Lower lobe of right lung (tissue), 2 donors: Measurements from ENCODE around the gene HEXD. TPM values are rescaled to one million over a fixed set of nuclear protein-coding genes. Genes with fewer than 3 reads are reported as not detected.

Experiments used
- ATAC-seq, 2 donors: fragments of 200-7000 bp; cut with Tn5 transposase; one replicate each; pipeline ENCODE4 v1.9.1; 2020 to 2022; ENCODE audit warnings: mild to moderate bottlenecking in 2 of 2, moderate library complexity in 2 of 2
- DNase-seq: peaks from one replicate; pipeline ENCODE4 v3.0.0-alpha.2; 2020
- H3K27ac ChIP-seq: fragments of 200-600 bp; one replicate; pipeline ENCODE4 v1.8.0; 2022
- H3K27me3 ChIP-seq: fragments of 200-600 bp; one replicate; pipeline ENCODE4 v1.8.0; 2022; ENCODE audit warnings: low read depth
- H3K36me3 ChIP-seq: fragments of 200-600 bp; one replicate; pipeline ENCODE4 v1.8.0; 2022; ENCODE audit warnings: mild to moderate bottlenecking
- H3K4me1 ChIP-seq: fragments of 200-600 bp; one replicate; pipeline ENCODE4 v1.8.0; 2022
- H3K4me3 ChIP-seq: fragments of 200-600 bp; one replicate; pipeline ENCODE4 v1.8.0; 2022; ENCODE audit warnings: mild to moderate bottlenecking
- H3K9me3 ChIP-seq: fragments of 200-600 bp; one replicate; pipeline ENCODE4 v1.8.0; 2022
- CTCF ChIP-seq: fragments of 200-600 bp; IDR thresholded peaks from one replicate; pipeline ENCODE4 v1.8.0; 2022; ENCODE audit warnings: antibody characterized with exemption, mild to moderate bottlenecking
- intact Hi-C: fragments of 100-400 bp; cut with DNase I; formaldehyde crosslinking; loops from one replicate; pipeline ENCODE4 v1.11.0; 2022
- total RNA-seq: library from RNA; stranded (reverse); fragmentation: NEBNext Ultra II Directional; extraction: Animal tissue kit (Norgen Biotek cat#: 25700); gene quantifications from one replicate; pipeline ENCODE4 v1.2.1, GENCODE V29; 2021
- donor health status: DM: no; HTN: yes; CAD: no; lungs with severe emphysema.

HEXD gene
- total RNA-seq, 1 donor from 2014 or later: 60.2 TPM

GRCh38 chr17:82386255-82386831 lies 31.8 kb upstream of the HEXD start:
- Histone ChIP-seq H3K36me3 (no peaks in the 10 kb centered on the region), H3K4me1 (peaks cover 16% of the 10 kb centered on the region), H3K27me3 (peaks cover 41% of the 10 kb centered on the region), H3K4me3 (no peak overlapping the region), H3K27ac (no peak overlapping the region), H3K9me3 (no peaks in the 10 kb centered on the region)
- ATAC-seq (no peak), DNase-seq (no peak)
- no peak for TF ChIP-seq CTCF
- intact Hi-C loops: no loop called here

GRCh38 chr17:82386881-82387704 lies 31.1 kb upstream of the HEXD start:
- no peak for ATAC-seq

GRCh38 chr17:82387705-82388106 lies 30.4 kb upstream of the HEXD start:
- intact Hi-C loops: no loop called here
- no peaks in the 10 kb centered on the region for H3K9me3 ChIP-seq
- H3K4me1 ChIP-seq: peaks cover 16% of the 10 kb centered on the region
- no peak overlapping the region for H3K4me3 ChIP-seq
- no peak overlapping the region for H3K27ac ChIP-seq
- DNase-seq: no peak
- TF ChIP-seq CTCF: no peak
- peaks cover 13% of the 10 kb centered on the region for H3K36me3 ChIP-seq
- peaks cover 36% of the 10 kb centered on the region for H3K27me3 ChIP-seq
- ATAC-seq: no peak

More at GRCh38 chr17:82386881-82387704, 31.1 kb upstream of the HEXD start:
- Histone ChIP-seq H3K36me3 (peaks cover 7% of the 10 kb centered on the region), H3K9me3 (no peaks in the 10 kb centered on the region), H3K4me1 (peaks cover 16% of the 10 kb centered on the region), H3K4me3 (no peak overlapping the region), H3K27ac (no peak overlapping the region), H3K27me3 (peaks cover 41% of the 10 kb centered on the region)
- DNase-seq: no peak
- intact Hi-C loops: no loop called here
- no peak for TF ChIP-seq CTCF

GRCh38 chr17:82388223-82388921 lies 29.8 kb upstream of the HEXD start:
- H3K27me3 ChIP-seq: peaks cover 33% of the 10 kb centered on the region
- H3K9me3 ChIP-seq: no peaks in the 10 kb centered on the region
- H3K36me3 ChIP-seq: peaks cover 19% of the 10 kb centered on the region
- H3K4me1 ChIP-seq: peaks cover 16% of the 10 kb centered on the region
- no peak for TF ChIP-seq CTCF
- ATAC-seq: peak; percentile 23 to 25
- DNase-seq: no peak
- H3K4me3 ChIP-seq: no peak overlapping the region
- intact Hi-C loops: no loop called here
- no peak overlapping the region for H3K27ac ChIP-seq

GRCh38 chr17:82388922-82389283 lies 29.2 kb upstream of the HEXD start:
- DNase-seq (no peak), ATAC-seq (no peak)
- intact Hi-C loops: no loop called here
- Histone ChIP-seq H3K9me3 (no peaks in the 10 kb centered on the region), H3K27ac (no peak overlapping the region), H3K36me3 (peaks cover 24% of the 10 kb centered on the region), H3K4me3 (no peak overlapping the region), H3K4me1 (peaks cover 16% of the 10 kb centered on the region), H3K27me3 (peaks cover 31% of the 10 kb centered on the region)
- no peak for TF ChIP-seq CTCF
